ENCODE results near the gene NCKAP5L.
"Not testable (repeated sequence)": the region's sequence is repeated elsewhere in the genome, so short reads cannot be mapped to it uniquely, and the experiment has no call there.

The NCKAP5L gene

DNA sequence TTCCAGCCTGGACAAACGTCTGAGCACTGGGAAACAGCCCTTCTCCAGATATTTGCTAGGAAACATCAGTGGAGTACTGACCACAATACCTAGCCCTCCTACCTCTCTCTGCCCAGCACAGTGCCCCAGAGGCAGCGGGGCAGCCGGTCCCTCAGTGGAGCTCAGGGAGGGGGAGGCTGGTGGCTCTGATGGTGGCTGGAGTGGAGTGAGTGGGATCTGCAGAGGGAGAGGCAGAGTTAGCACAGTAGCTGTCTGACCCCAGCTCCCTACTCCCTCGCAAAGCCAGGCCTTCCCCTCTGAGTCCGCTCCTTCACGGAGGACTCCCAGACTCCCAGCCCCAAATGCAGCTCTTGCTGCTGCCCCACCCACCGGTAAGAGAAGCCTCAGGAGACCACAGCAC, 30.0 kb downstream of the NCKAP5L start:
- no peak for DNase-seq

DNA sequence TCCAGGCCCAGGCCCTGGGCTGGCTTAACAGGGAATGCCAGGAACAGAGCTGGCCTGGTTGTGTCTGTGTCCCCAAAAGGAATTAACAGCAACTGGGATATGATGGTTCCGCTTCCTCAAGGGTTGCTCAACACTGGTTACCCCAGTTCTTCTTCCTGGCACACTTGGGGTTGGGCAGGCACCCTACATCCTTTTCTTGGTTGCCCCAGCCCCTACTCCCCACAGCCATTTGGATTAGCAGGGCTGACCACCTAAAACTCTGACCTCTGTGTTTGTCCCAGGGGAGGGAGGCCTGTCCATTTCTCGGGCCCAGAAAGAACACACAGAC, 30.8 kb downstream of the NCKAP5L start:
- no peak for DNase-seq

DNA sequence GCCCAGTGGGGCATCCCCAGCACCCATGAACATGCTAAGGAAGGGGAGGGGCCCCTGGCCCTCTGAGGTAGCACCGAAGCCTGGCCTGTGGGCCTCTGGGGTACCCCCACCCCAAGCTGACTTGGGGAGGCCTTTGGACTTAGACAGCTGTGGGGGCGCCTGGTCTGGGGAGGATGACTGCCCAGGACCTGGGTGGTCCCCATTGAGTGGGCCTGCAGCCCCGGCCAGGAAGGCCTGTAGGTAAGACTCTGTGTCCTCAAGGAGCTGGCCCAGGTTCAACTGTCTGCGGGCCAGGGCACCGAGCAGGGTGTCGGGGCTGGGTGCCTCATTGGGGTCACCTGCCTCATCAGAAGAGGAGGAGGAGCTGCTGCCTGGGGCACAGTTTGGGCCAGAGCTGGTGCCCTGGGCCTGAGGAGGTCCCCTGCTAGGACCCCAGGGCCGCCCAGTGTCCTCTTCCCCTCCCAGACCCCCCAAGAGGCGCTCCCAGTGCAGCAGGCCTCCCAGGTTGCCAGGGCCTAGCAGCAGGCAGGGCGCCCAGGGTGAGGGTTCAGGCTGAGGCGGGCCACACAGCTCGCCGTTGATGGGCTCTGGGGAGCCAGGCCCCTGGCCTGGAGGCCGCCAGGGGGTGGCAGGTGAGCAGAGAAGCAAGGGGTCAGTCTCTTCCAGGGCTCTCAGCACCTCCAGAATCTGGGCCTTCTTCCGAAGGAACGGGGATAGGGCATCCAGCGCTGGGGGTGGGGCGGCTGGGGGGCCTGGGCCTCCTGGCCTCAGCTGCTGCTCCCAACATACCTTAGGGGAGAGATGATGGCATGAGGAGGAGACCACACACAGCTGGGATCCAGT, 31.4 kb downstream of the NCKAP5L start:
- no peak for DNase-seq

DNA sequence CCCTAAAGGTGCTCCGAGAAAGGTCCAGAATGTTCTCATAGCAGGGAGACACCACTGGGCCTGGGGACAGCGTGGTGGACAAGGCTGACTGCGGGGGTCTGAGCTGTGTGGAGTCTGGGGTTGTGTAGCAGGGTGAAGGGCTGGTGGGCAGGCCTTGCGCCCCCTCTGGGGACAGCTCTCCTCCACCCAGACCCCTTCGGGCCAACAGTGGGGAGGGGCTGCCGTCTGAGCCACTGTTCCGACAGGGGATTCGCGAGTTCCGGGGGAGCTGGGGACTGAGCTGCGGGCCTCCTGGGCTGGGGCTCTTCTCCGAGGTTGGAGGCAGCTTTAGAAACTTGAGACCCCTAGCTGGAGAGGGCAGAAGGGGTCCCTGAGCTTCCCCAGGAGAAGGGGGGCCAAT, 32.1 kb downstream of the NCKAP5L start:
- DNase-seq = no peak

DNA sequence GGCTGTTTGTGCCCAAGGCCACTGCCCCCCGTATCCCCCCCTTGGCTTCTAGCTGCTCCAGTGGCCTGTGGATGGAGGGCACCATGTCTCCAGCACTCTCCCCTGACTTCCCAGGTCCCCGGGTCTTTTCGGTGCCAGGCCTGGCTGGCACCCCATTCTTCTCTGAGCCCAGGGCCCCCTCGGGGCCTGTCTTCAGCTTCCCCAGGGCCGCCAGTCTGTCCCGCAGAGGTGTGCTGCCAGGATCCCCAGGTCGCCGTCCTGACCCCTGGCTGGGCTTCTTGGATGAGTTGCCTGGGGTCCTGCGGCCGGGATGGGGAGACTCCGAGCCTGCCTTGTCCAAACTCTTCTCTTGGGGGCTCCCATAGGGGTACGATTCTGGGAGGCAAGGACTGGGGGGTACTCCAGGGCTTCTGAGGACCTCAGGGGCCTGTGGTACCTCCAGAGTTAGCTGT, 32.5 kb downstream of the NCKAP5L start:
- DNase-seq = no peak

DNA sequence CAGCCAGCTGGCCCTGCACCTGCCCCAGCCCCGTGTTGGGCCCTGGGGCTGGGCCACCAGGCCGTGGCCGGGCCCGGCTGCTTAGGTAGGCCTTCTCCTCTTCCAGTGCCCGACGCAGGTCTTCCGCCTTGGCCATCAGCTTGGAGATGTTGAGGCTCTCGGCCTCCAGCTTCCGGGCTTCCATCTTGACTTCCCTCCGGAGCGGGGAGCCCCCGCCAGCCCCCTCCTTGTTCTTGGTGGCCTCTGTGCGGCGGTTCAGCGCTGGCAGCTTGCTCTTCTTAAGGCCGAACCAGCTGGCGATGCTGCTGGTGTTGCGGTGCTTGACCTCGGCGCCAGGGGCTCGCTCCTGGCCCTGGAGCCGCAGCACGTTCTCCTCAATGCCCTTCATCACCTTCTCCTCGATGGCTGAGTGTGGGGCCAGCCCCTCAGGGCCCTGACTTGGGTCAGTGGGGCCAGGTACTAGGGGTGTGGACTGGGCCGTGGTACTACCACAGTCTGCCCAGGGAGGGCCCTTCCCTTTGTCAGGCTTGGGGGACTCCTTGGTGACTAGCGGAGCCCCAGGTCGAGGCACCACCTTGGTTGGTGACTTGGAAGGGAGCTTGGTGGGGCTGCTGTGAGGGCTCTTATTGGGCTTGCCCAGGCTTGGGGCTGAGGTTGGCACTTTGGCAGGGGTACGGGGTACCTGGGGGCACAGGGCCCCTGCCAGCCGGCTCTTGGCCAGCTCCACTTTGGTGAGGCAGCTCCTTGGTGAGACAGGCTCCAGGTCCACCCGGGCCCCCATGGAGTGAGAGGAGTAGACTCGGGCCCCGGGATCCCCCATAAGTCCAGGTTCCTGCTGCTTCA, 33.2 kb downstream of the NCKAP5L start:
- DNase-seq = no peak

DNA sequence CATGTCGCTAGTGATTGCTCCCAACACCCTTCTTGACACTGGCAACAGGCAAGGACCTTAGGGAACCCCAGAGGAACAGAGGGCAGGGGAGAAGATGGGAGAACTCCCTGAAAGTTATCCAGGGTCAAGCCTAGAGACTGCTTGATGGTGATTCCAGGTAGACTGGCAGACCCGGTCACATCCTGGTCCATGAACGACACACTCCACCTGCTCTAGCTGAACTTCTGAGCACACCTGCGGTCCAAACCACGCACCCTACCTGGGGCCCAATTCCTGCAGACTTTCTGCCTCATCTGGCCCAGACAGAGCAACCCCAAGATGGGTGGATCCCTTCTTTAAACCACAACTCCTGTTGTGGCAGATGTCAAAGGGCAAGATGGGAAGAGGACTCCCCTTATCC, 34.2 kb downstream of the NCKAP5L start:
- DNase-seq = no peak

DNA sequence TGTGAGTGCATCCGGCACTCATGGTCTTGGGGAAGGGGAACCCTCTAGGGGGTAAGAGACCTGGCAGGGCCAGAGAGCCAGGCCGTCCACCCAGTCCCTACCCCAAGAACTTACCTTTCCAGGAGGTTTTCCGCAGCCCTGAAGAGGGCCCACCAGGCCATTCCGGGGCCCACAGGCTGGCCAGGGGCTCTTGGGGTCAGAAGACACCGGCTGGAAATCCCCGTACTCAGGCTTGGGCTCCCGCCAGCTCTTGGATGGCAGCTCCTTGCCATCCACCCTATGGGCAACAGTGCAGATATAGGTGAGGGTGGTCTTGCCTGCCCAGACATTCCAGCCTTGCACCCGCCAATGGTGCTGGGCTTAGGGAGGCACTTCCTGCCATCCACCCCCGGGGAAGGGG, 34.6 kb downstream of the NCKAP5L start:
- no peak for DNase-seq

DNA sequence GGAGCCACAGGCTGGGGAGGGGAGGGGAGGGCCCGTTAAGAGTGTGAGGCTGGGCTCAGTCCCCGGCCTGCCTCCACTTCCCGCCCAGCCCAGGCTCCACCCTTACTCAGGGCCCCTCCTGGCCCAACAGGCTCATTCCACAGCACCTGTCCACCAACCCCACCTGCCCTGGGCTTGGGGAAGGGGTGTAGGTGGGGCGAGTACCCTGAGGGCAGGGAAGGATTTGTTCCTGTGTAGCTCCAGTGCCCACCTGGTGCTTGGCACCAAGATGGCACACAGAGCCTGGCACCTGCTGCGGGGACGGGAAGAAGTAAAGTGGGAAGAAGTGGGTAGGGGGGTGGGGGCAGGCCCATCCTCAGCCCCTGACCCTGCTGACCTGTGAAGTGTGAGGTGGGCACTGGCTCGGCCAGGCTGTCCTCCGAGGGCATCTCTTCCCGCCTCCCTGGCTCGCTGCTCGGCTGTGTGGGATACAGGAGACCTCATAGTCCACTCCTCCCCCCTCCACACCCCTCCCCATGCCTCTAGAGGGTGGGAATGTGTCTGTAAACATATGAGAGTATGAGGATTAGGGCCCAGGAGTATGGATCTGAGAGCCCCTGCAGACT, 35.1 kb downstream of the NCKAP5L start:
- no peak for DNase-seq

DNA sequence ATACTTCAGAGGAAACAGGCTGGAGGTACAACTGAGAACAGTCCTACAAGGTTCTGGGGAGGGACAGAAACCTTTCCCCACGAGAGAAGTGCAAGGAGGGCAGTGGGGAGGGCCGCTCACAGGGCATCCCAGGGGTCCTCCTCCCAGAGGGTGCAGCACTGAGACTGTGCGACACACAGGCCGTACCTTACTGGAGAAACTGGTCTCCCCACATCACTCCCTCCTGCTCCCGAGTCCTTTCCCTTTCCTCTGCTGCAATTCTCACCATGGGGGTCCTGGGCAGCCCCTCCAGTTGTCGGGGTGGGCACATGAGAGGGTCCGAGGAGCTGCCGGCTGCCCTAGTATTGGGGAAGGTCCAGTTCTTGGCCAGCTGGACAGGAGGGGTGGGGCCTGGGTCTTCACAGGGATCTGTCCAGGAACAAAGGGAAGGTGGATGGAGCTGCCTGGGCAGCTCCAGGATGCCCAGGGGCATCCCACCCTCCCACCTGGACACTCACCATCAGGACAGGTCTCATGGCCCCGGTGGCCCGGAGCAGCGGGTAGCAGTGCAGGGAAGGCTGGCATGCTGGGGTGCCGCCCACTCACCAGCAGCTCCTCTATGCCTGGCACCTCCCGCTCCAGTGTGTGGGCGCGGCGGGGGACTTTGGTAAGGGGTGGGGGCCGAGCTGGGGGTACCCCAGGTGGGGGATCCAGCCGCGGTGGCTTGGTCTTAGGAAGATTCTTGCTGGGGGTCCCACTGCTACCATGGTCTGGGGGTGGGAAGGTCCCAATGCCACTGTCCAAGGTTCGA, 35.8 kb downstream of the NCKAP5L start:
- DNase-seq = no peak

DNA sequence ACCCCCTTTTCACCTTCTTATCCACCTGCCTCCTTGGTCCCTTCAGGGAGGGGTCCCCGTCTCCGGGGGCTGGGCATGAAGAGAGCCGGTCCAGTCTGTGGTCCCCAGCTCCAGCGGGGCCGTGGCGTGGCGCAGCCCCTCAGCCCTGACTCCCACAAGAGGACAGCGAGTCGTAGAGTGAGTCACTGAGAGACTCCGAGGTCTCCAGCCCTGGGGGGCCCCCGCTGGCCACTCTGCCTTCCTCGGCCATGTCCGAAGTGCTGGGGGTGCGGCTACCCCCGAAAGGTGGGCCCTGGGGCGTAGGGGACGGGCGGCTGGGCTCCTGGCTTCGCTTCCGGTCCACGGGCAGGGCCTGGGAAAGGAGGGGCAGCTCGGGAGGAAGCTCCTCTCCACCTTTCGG, 36.5 kb downstream of the NCKAP5L start:
- DNase-seq = no peak

DNA sequence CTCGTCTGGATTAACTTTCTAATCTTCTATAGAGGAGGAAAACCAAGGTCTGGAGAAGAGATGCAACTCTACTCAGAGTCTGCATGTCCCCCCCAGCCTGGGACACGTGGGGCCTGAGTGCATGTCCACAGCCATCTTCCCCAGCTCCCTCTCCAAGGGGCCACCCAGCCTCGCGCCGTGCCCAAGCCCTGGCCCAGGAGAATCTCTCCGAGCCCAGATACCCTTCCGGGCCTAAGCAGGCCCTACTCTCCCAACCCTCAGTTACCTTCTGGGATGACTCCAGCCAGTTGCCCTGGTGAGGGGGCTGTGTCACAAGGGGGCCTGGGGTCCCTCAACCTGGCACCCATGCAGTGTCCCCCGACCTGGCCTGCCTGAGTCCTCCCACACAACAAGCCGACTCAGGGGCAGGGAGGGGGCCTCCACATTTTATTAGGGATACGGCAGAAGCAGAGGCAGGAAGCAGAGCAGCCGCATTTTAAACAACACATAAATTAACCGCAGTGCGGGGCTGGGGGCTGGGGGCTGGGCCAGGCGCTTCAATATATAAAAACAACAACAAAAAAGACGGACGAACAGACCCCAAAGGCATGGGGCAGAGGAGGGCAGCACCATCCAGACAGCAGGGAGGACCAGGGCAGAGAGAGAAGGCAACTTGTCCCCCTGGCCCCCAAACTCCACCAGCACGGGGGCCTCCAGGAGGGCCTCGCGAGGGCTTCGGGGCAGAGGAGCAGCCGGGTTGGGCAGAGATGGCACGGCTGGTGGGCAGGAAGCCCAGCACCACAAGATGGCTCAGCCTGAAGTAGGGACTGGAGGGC, 37.3 kb downstream of the NCKAP5L start:
- no peak for DNase-seq

DNA sequence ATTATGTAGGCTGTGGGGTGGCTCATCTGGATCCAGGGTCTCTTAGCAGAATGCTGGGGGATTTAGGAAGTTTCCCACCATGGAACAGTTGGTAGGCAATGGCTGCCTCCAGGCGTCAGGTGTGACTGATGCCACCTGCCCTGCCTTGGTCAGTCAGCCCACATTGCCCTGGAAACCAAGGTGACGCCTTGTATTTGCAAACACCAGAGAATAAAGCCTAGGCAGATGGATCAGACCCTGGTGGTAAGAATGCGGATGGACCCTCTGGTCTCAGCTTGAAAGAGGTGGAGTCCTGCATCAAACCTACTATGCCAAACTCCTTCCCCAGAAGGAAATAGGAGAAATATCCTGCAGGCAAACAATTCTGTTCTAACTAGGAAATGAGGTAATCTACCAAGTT, 38.2 kb downstream of the NCKAP5L start:
- no peak for DNase-seq

DNA sequence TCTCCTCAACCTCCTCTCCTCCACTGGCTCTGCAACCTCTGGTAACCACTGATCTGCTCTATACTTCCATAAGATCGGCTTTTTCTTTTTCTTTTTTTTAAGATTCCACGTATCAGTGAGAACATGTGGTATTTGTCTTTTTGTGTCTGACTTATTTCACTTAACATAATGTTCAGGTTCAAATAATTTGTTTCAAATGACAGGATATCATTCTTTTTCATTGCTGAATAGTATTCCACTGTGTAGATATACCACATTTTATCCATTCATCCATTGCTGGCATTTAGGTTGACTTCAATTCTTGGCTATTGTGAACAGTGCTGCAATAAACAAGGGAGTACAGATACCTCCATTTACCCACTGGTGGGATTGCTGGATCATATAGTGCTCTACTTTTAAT, 40.5 kb downstream of the NCKAP5L start:
- DNase-seq = no peak

DNA sequence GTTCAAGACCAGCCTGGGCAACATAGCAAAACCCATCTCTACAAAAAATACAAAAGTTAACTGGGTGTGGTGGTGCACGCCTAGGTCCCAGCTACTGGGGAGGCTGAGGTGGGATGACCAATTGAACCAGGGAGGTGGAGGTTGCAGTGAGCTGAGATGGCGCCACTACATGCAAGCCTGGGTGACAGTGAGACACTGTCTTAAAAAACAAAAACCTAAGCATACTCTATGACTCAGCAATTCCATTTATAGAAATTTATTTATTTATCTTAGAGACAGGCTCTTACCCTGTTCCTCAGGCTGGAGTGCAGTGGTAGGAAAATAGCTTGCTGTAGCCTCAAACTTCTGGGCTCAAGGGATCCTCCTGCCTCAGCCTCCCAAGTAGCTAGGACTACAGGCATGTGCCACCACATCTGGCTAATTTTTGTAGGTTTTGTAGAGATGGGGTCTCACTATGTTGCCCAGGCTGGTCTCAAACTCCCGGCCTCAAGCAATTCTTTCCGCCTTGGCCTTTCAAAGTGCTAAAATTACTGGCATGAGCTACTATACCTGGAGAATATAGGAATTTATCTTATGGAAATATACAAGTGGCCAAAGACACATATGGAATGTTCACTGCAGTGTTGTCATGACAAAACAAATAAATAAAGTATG, 43.3 kb downstream of the NCKAP5L start:
- no peak for DNase-seq

DNA sequence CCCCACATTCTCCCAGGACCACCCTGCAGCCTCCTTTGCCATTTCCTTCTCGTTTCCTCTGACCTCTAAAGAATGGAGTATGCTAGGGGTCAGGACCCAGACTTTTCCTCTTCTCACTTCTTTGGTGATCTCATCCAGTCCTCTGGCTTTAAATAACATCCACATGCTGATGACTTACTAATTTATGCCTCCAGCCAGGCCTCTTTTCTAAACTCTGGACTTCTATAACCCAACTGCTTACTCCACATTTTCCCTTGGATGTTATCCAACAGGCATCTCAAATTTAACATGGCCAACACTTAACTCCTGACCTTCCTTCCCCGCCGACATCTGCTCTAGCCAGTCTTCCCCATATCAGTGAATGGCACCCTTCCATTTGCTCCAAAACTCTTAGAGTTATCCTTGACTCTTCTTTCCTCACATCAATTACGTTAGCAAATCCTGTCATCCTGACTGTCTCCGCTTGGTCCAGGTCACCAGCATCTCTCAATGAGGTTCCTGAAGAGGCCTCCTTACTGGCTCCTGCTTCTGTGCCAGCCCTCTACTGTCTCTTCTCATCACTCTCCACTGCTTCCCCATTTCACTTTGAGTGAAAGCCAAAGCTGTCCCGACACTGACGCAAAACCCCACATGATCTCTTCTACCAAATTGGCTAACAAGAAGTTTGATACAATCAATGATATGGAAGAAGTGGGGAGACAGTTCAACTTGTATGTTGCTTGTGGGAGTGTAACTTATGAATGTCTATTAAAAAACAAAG, 44.1 kb downstream of the NCKAP5L start:
- DNase-seq = no peak

DNA sequence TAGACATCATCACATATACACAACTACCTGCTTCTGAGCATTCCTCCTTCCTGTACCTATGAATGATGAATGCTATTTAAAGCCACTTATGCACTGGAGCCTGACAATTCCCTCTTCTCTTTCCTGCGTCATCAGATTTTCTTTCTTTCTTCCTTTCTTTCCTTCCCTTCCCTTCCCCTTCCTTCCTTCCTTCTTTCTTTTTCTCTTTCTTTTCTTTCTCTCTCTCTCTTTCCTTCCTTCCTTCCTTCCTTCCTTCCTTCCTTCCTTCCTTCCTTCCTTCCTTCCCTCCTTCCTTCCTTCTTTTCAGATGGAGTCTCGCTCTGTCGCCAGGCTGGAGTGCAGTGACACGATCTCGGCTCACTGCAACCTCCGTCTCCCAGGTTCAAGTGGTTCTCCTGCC, 47.3 kb downstream of the NCKAP5L start:
- not testable (repeated sequence) for DNase-seq

DNA sequence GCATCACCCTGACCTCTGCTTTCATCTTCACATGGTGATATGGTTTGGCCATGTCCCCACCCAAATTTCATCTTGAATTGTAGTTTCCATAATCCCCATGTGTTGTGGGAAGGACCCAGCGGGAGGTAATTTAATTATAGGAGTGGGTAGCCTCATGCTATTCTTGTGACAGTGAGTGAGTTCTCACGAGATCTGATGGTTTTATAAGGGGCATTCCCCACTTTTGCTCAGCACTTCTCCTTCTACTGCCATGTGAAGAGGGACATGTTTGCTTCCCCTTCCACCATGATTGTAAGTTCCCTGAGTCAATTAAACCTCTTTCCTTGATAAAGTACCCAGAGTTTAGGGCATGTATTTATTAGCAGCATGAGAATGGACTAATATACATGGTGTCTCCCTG, 48.6 kb downstream of the NCKAP5L start:
- DNase-seq = no peak

DNA sequence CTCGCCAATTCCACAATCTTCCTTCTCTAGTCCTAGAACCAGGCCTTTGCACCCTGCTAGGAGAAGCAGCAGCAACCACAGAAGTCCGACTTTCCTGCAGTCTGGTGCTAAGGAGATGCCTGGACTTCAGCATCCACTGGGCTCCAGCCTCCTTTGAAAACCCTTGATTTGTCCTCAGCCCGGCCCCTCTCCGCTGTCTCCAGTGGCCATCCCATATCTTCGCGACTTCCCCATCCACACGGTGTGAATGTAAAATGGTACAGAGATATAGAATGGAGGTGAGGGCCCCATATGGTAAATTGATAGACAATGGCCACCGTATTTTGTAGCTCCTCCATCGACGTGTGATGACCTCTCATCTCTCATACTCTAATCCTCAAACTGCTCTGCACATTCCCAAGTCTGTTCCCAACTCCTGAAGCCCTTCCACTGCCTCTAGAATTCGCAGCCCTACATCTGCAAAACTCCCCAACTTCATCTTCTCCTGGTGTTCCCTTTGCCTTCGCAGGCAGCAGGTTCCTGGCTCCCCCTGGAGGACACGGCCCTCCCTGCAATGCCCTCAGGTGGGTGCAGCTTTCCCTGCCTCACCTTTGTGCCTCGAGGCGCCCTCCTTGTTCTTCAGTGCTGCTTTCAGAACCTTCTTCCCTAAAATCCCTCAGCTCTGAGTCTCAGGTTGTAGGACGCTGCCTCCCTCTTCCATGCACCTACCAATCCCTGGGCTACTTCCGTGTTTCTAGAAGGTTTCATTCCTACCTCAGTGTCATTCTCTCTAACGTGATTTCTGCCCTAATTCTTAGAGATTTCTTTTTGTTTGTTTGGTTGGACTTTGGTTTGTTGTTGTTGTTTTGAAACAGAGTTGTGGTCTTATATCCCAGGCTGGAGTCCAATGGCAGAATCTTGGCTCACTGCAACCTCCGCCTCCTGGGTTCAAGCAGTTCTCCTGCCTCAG, 50.1 kb downstream of the NCKAP5L start:
- peak in 1 of 2 experiments; percentile 34 for DNase-seq

DNA sequence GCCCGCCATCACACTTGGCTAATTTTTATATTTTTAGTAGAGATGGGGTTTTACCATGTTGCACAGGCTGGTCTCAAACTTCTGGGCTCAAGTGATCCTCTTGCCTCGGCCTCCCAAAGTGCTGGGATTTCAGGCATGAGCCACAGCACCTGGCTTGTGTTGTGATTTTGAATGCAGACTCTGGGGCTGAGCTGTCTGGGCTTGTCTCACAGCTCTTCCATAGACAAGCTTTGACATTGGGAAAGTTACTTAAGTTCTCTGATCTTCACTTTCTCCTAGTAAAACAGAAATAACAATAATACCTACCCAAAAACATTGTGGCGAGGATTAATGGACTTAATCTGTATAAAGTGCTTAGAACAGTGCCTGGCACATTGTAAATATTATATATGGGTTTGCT, 50.9 kb downstream of the NCKAP5L start:
- DNase-seq = no peak
